Retinal pigment epithelial cell (primary cell): ENCODE data around the gene HTRA3.

Experiments used
- DNase-seq: peaks from one replicate; pipeline ENCODE4 v3.0.0-alpha.2; 2010; ENCODE audit warnings: low read depth
- H3K4me3 ChIP-seq: 2 replicates; pipeline ENCODE4 v1.5.1; 2011; ENCODE audit warnings: mild to moderate bottlenecking, low read length, control low read depth, moderate library complexity
- CTCF ChIP-seq: conservative IDR thresholded peaks from 2 replicates; pipeline ENCODE4 v1.5.1; 2011; ENCODE audit warnings: low read depth, low read length, control low read depth, inconsistent platforms

Gene HTRA3

GRCh38 chr4:8224975-8225625 is 44.5 kb upstream of the HTRA3 start:
- no peak for DNase-seq
- H3K4me3 ChIP-seq = no peak overlapping the region
- TF ChIP-seq CTCF = no peak

- no peak for TF ChIP-seq CTCF
- no peak for DNase-seq
- H3K4me3 ChIP-seq = no peak overlapping the region
These were observed 43.7 kb upstream of the HTRA3 start for GRCh38 chr4:8225706-8226443.

- no peak for DNase-seq
- no peak for TF ChIP-seq CTCF
- no peak overlapping the region for H3K4me3 ChIP-seq
These were observed 42.3 kb upstream of the HTRA3 start for GRCh38 chr4:8227201-8227770.

- no peak overlapping the region for H3K4me3 ChIP-seq
- no peak for TF ChIP-seq CTCF
These were observed 41.7 kb upstream of the HTRA3 start for GRCh38 chr4:8227771-8228318.

GRCh38 chr4:8228319-8229250 is 41.0 kb upstream of the HTRA3 start:
- no peak for TF ChIP-seq CTCF
- DNase-seq = no peak
- no peak overlapping the region for H3K4me3 ChIP-seq

More at GRCh38 chr4:8227771-8228318, 41.7 kb upstream of the HTRA3 start:
- DNase-seq = no peak

GRCh38 chr4:8229331-8229975 is 40.1 kb upstream of the HTRA3 start:
- DNase-seq = no peak
- H3K4me3 ChIP-seq = no peak overlapping the region
- TF ChIP-seq CTCF = no peak
